ENCODE measurements around the gene EPS8L3.

- TF ChIP-seq POLR2AphosphoS5 (IDR thresholded peaks at IDR 0.05; ENCODE audit: low read depth, low read length) (no peak), SIN3A (IDR thresholded peaks at IDR 0.05; ENCODE audit: borderline replicate concordance, insufficient read depth, low read length) (no peak)
Measured at GRCh38 chr1:109713636-109714035, 50.1 kb downstream of the EPS8L3 start.

Data from PFSK-1 (cell line).